CD14-positive monocyte (primary cell): ENCODE measurements around the gene PITRM1. TPM values are rescaled to one million over a fixed set of nuclear protein-coding genes. Genes with fewer than 3 reads are reported as not detected.

Source experiments
- DNase-seq, 3 donors: peaks; one replicate each; pipeline ENCODE4 v3.0.0-alpha.2; 2011 to 2022
- H2AFZ ChIP-seq: 2 replicates; pipeline ENCODE4 v1.6.0; 2012; ENCODE audit warnings: mild to moderate bottlenecking, low read depth, low read length, inconsistent platforms; ENCODE audit not compliant: insufficient read depth, poor library complexity, severe bottlenecking
- H3K27ac ChIP-seq, 2 donors: 1 replicate in 1 of 2; 2 replicates in 1 of 2; pipeline ENCODE4 v1.5.1; 2012 to 2013; ENCODE audit warnings: low read length in 2 of 2, control low read depth in 1 of 2, inconsistent platforms in 1 of 2, low read depth in 1 of 2, mild to moderate bottlenecking in 1 of 2
- H3K27me3 ChIP-seq, 2 donors: one replicate each; pipeline versions ENCODE4 v1.6.0 to v1.6.1; 2011 to 2013; ENCODE audit warnings: low read length in 2 of 2; ENCODE audit not compliant: control insufficient read depth in 2 of 2, insufficient read depth in 2 of 2
- H3K36me3 ChIP-seq, 2 donors: replicated peaks in 1 of 2; 1 replicate in 1 of 2; 2 replicates in 1 of 2; pipeline versions ENCODE4 v1.5.1 to v1.6.1; 2012 to 2013; ENCODE audit warnings: low read length in 2 of 2, control low read depth in 1 of 2, inconsistent platforms in 1 of 2, mild to moderate bottlenecking in 1 of 2; ENCODE audit not compliant: insufficient read depth in 2 of 2, control insufficient read depth in 1 of 2
- H3K4me1 ChIP-seq, 2 donors: 1 replicate in 1 of 2; 2 replicates in 1 of 2; pipeline versions ENCODE4 v1.5.1 to v1.6.1; 2012 to 2013; ENCODE audit warnings: low read length in 2 of 2, control low read depth in 1 of 2, inconsistent platforms in 1 of 2, mild to moderate bottlenecking in 1 of 2, moderate library complexity in 1 of 2; ENCODE audit not compliant: insufficient read depth in 2 of 2, control insufficient read depth in 1 of 2
- H3K4me2 ChIP-seq: replicated peaks from 2 replicates; pipeline ENCODE3; 2012; ENCODE audit warnings: low read length, moderate library complexity, mild to moderate bottlenecking; ENCODE audit not compliant: poor library complexity, severe bottlenecking; ENCODE audit errors: extremely low read depth
- H3K4me3 ChIP-seq, 3 experiments: fragments of 200-600 bp in 1 of 3; sonication (generic) in 1 of 3; replicated peaks in 1 of 3; 1 replicate in 2 of 3; 2 replicates in 1 of 3; pipeline ENCODE4 v1.5.1; 2011 to 2013; ENCODE audit warnings: low read length in 3 of 3, mild to moderate bottlenecking in 3 of 3, control low read depth in 2 of 3, low read depth in 2 of 3, inconsistent platforms in 1 of 3, moderate library complexity in 1 of 3
- H3K79me2 ChIP-seq: 2 replicates; pipeline ENCODE4 v1.6.0; 2012; ENCODE audit warnings: mild to moderate bottlenecking, control low read depth, inconsistent platforms, low read length, moderate library complexity; ENCODE audit not compliant: insufficient read depth
- H3K9ac ChIP-seq: 2 replicates; pipeline ENCODE4 v1.6.0; 2017; ENCODE audit warnings: low read length, mild to moderate bottlenecking; ENCODE audit not compliant: insufficient read depth, poor library complexity, severe bottlenecking
- H3K9me3 ChIP-seq, 2 donors: replicated peaks in 1 of 2; 1 replicate in 1 of 2; 2 replicates in 1 of 2; pipeline versions ENCODE4 v1.5.1 to v1.6.1; 2012 to 2013; ENCODE audit warnings: low read length in 2 of 2, control low read depth in 1 of 2; ENCODE audit not compliant: control insufficient read depth in 1 of 2, insufficient read depth in 1 of 2
- H4K20me1 ChIP-seq: 2 replicates; pipeline ENCODE4 v1.6.0; 2012; ENCODE audit warnings: mild to moderate bottlenecking, low read length, control low read depth, moderate library complexity; ENCODE audit not compliant: insufficient read depth
- H3K27ac Mint-ChIP-seq, 7 donors: one replicate each; pipeline ENCODE4 v1.8.0; 2020; ENCODE audit warnings: mild to moderate bottlenecking in 7 of 7, mixed read lengths in 7 of 7, moderate library complexity in 6 of 7, inconsistent platforms in 2 of 7
- H3K27me3 Mint-ChIP-seq, 3 donors: one replicate each; pipeline ENCODE4 v1.8.0; 2021 to 2022; ENCODE audit warnings: low read depth in 3 of 3, mild to moderate bottlenecking in 3 of 3, mixed read lengths in 3 of 3, moderate library complexity in 3 of 3, inconsistent platforms in 1 of 3
- H3K36me3 Mint-ChIP-seq, 2 donors: one replicate each; pipeline ENCODE4 v1.8.0; 2020; ENCODE audit warnings: mixed read lengths in 2 of 2, inconsistent platforms in 1 of 2, mild to moderate bottlenecking in 1 of 2
- H3K4me1 Mint-ChIP-seq: one replicate; pipeline ENCODE4 v1.8.0; 2020; ENCODE audit warnings: mild to moderate bottlenecking, mixed read lengths
- H3K4me3 Mint-ChIP-seq, 2 donors: one replicate each; pipeline ENCODE4 v1.8.0; 2020; ENCODE audit warnings: mild to moderate bottlenecking in 2 of 2, mixed read lengths in 2 of 2, moderate library complexity in 1 of 2
- H3K9me3 Mint-ChIP-seq, 7 donors: one replicate each; pipeline ENCODE4 v1.8.0; 2020 to 2022; ENCODE audit warnings: mixed read lengths in 7 of 7, mild to moderate bottlenecking in 6 of 7, moderate library complexity in 6 of 7, inconsistent platforms in 2 of 7
- WGBS: methylation state at CpG from one replicate; pipeline ENCODE4 v1.1.5; 2013; ENCODE audit warnings: missing lambda C conversion rate; ENCODE audit not compliant: insufficient coverage; 5-methylcytosine and 5-hydroxymethylcytosine counted together
- intact Hi-C, 2 donors: fragments of 100-400 bp; cut with micrococcal nuclease; formaldehyde crosslinking; loops; one replicate each; pipeline versions ENCODE4 v1.15.0 to v1.15.1; 2023
- polyA plus RNA-seq, 3 donors: library from polyadenylated mRNA; depleted of rRNA in 1 of 3; unstranded in 2 of 3; stranded (reverse) in 1 of 3; fragments of 300-500 nt in 2 of 3; fragments of >200 nt in 1 of 3; fragmentation: Illumina TruSeq in 2 of 3; gene quantifications; 1 replicate in 2 of 3; 2 replicates in 1 of 3; pipeline ENCODE4 v1.2.3, GENCODE V29; 2012 to 2021
- TF ChIP-seq, protein P1 (sequence below): fragments of 200-600 bp; IDR thresholded peaks from one replicate; pipeline ENCODE4 v1.8.0; 2022; ENCODE audit warnings: antibody characterized with exemption, mild to moderate bottlenecking

Gene PITRM1
- polyA plus RNA-seq, 3 donors, result 15.3 to 45.7 (median 23.2) TPM

DNA sequence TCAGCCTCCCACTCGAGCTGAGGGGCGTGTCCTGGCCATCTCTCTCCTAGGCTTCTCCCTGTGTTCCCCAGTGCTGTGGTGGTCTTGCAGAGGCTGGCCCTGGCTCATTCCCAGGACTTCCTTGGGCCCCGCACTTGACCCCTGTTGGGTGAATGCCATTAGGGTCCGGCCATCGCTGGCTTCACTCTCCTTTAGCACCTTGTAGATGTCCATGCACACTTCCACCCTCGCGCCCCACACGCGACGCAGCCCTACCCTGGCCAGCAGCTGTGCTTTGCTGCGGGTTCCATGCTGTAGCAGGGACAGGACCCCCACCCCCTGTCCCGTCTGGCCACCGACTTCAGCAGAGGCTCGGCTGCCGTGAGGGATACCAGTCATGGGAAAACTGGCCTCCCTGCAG, 46.3 kb downstream of the PITRM1 start:
- Histone ChIP-seq H3K79me2 (no peaks in the 10 kb centered on the region), H3K27me3 (no peaks in the 10 kb centered on the region), H3K9ac (no peak overlapping the region), H3K27ac (no peak overlapping the region), H3K4me1 (no peaks in the 10 kb centered on the region), H2AFZ (no peak overlapping the region), H3K9me3 (peaks cover 0 to 22% of the 10 kb centered on the region in 2 donors), H3K4me3 (no peak overlapping the region), H3K36me3 (peaks cover 14 to 38% of the 10 kb centered on the region in 2 donors), H4K20me1 (no peaks in the 10 kb centered on the region), H3K4me2 (no peak overlapping the region)
- H3K27ac Mint-ChIP-seq, result no peak overlapping the region
- intact Hi-C loops, result no loop called here
- no peak for DNase-seq
- H3K4me3 Mint-ChIP-seq, result peak overlapping the region in 1 of 2 donors; percentile 45
- 95% methylated on average over 15 of the region's 15 CpGs for WGBS
- peaks cover 2 to 36% (median 14%) of the 10 kb centered on the region in 7 donors for H3K9me3 Mint-ChIP-seq
- H3K4me1 Mint-ChIP-seq, result no peaks in the 10 kb centered on the region
- TF ChIP-seq, protein P1, sequence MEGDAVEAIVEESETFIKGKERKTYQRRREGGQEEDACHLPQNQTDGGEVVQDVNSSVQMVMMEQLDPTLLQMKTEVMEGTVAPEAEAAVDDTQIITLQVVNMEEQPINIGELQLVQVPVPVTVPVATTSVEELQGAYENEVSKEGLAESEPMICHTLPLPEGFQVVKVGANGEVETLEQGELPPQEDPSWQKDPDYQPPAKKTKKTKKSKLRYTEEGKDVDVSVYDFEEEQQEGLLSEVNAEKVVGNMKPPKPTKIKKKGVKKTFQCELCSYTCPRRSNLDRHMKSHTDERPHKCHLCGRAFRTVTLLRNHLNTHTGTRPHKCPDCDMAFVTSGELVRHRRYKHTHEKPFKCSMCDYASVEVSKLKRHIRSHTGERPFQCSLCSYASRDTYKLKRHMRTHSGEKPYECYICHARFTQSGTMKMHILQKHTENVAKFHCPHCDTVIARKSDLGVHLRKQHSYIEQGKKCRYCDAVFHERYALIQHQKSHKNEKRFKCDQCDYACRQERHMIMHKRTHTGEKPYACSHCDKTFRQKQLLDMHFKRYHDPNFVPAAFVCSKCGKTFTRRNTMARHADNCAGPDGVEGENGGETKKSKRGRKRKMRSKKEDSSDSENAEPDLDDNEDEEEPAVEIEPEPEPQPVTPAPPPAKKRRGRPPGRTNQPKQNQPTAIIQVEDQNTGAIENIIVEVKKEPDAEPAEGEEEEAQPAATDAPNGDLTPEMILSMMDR, result no peak
- peaks cover 0 to 2% (median 0%) of the 10 kb centered on the region in 3 donors for H3K27me3 Mint-ChIP-seq
- peaks cover 22 to 70% of the 10 kb centered on the region in 2 donors for H3K36me3 Mint-ChIP-seq

DNA sequence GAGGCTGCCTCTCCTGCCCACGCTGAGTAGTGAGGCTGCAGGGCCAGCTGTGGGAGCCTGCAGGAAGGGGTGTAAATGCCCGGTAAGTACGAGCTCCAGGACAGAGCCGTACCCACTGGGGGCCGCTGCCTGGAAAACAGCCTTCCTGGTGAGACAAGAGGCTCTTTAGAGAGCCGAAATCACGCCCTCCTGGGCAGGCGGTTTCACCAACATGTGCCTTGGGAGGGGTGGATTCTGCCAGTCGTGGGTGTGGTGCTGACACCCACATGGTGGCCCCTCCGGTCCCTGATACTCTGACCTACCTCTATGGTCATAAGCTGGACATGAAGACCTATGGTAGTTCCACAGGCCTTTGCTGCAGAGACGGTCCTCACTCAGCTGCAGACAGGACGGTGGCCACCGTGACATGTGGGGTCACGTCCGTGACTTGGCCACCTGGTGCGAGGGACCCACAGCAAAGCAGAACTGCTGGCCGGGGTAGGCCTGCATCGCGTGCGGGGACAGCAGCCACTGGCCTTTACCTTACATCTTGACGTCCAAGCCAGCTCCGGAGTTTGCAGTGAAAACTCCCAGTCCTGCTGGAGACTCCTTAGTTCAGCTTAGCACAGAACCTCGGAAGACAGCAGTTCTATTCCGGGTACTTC, 46.9 kb downstream of the PITRM1 start:
- Mint-ChIP-seq H3K36me3 (peaks cover 23 to 71% of the 10 kb centered on the region in 2 donors), H3K4me1 (no peaks in the 10 kb centered on the region), H3K9me3 (peaks cover 2 to 36% (median 14%) of the 10 kb centered on the region in 7 donors), H3K4me3 (no peak overlapping the region), H3K27me3 (peaks cover 0 to 2% (median 0%) of the 10 kb centered on the region in 3 donors), H3K27ac (peak overlapping the region in 1 of 7 donors; percentile 46)
- Histone ChIP-seq H3K9ac (no peak overlapping the region), H4K20me1 (no peaks in the 10 kb centered on the region), H3K4me1 (no peaks in the 10 kb centered on the region), H3K9me3 (peaks cover 0 to 22% of the 10 kb centered on the region in 2 donors), H2AFZ (no peak overlapping the region), H3K4me2 (no peak overlapping the region), H3K36me3 (peaks cover 12 to 38% of the 10 kb centered on the region in 2 donors), H3K4me3 (no peak overlapping the region), H3K27ac (no peak overlapping the region), H3K79me2 (no peaks in the 10 kb centered on the region), H3K27me3 (no peaks in the 10 kb centered on the region)
- WGBS, result 99% methylated on average over 20 of the region's 24 CpGs
- TF ChIP-seq, protein P1, result no peak
- intact Hi-C loops, result no loop called here
- no peak for DNase-seq
